ENCODE results near the gene KIF6.

The KIF6 gene

DNA sequence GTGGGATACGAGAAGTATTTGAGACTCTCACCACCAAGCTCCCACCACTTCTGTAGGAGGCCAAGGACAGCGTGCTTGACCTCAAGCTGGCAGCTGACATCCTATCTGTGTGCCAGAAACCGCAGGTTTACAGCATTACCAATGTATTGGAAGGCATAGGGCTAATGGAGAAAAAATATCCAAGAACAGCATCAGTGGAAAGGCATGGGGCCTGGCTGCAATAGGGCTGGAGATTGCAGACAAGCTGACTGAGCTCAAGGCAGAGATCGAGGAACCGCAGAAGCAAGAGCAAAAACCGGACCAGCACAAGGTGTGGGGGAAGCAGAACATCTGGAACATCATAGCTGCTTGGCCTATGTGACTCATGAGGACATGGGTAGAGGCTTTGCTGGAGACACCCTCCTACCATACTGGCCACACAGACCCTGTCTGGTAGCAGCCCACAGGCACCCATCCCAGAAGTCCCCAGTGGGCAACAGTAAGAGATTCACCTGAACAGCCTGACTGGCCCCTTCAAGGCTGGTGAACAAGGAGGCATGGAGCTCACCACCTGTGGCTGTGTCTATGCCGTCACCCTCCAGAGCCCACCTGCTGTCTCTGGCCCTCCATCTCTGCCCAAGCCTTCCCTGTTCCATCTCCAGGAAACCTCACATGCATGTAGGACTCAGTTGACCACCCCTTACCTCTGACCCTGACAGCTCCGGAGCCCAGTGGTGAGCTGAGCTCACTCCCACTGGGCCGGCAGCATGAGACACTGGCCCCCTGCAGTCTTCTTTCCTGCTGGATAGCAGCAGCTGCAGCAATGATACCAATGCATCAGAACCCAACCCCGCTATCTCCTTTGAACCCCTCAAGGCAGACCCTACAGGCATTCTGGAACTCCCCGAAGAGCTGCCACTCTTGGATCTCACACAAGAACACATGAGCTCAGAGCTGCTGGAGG, 171.1 kb downstream of the KIF6 start:
- H3K27ac ChIP-seq (ENCODE audit: low read depth, low read length) = no peak overlapping the region
- no peak overlapping the region for H2AFZ ChIP-seq (ENCODE audit: low read length, unreplicated experiment)
- no peak overlapping the region for H3K4me3 ChIP-seq (ENCODE audit: low read depth, low read length)
- H3K36me3 ChIP-seq (ENCODE audit: insufficient read depth, low read length) = no peaks in the 10 kb centered on the region
- no peaks in the 10 kb centered on the region for H3K4me1 ChIP-seq (ENCODE audit: control insufficient read depth, insufficient read depth, low read length, unreplicated experiment)
- no peaks in the 10 kb centered on the region for H3K79me2 ChIP-seq (ENCODE audit: control insufficient read depth, insufficient read depth, low read length, unreplicated experiment)
- H3K27me3 ChIP-seq (ENCODE audit: insufficient read depth, low read length) = peaks cover 6% of the 10 kb centered on the region; the same call in 1 of the 2 replicates

GRCh38 chr6:39553029-39553428, 172.2 kb downstream of the KIF6 start:
- Histone ChIP-seq H3K36me3 (ENCODE audit: insufficient read depth, low read length) (no peaks in the 10 kb centered on the region), H2AFZ (ENCODE audit: low read length, unreplicated experiment) (no peak overlapping the region), H3K4me1 (ENCODE audit: control insufficient read depth, insufficient read depth, low read length, unreplicated experiment) (no peaks in the 10 kb centered on the region), H3K27ac (ENCODE audit: low read depth, low read length) (no peak overlapping the region), H3K4me3 (ENCODE audit: low read depth, low read length) (no peak overlapping the region), H3K27me3 (ENCODE audit: insufficient read depth, low read length) (peaks cover 13% of the 10 kb centered on the region; the same call in 1 of the 2 replicates), H3K79me2 (ENCODE audit: control insufficient read depth, insufficient read depth, low read length, unreplicated experiment) (no peaks in the 10 kb centered on the region)

DNA sequence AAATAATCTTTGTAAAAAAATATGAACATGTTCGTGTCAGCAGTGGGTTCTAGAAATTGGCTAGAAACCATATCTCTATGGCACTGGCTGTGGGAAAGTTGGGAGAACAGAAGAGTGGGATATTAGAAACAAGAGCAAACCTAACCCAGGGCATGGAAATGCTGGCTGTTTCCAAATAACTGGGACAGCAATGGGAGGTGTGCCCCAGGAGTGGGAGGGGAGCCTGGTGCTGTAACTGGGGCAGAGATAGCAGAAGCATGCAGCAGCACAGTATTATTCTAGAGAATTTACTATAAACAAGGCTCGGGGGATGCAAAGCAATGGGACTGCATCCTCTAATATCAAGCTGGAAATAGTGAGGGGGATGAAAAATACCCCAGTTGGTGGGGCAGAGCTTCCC, 175.0 kb downstream of the KIF6 start:
- Histone ChIP-seq H3K4me3 (ENCODE audit: low read depth, low read length) (no peak overlapping the region), H2AFZ (ENCODE audit: low read length, unreplicated experiment) (no peak overlapping the region), H3K27me3 (ENCODE audit: insufficient read depth, low read length) (peaks cover 16% of the 10 kb centered on the region; the same call in 1 of the 2 replicates), H3K27ac (ENCODE audit: low read depth, low read length) (no peak overlapping the region), H3K79me2 (ENCODE audit: control insufficient read depth, insufficient read depth, low read length, unreplicated experiment) (no peaks in the 10 kb centered on the region), H3K4me1 (ENCODE audit: control insufficient read depth, insufficient read depth, low read length, unreplicated experiment) (no peaks in the 10 kb centered on the region), H3K36me3 (ENCODE audit: insufficient read depth, low read length) (no peaks in the 10 kb centered on the region)

DNA sequence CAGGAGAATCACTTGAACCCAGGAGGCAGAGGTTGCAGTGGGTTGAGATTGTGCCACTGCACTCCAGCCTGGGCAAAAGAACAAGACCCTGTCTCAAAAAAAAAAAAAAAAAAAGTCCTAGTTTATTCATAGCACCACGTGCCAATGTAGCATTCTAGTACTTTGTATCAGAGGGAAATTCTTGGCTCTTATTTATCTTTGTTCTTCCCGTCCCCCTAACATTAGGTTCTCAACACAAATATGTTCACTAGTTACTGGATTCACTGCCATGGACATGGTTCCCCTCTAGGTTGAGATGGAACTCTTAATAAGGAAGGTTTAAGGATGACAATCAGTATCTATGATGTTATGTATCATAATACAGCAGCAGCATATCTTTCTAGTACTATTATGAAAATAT, 178.5 kb downstream of the KIF6 start:
- no peak overlapping the region for H2AFZ ChIP-seq (ENCODE audit: low read length, unreplicated experiment)
- peaks cover 16% of the 10 kb centered on the region; the same call in 1 of the 2 replicates for H3K27me3 ChIP-seq (ENCODE audit: insufficient read depth, low read length)
- no peak overlapping the region for H3K4me3 ChIP-seq (ENCODE audit: low read depth, low read length)
- H3K27ac ChIP-seq (ENCODE audit: low read depth, low read length) = no peak overlapping the region
- H3K4me1 ChIP-seq (ENCODE audit: control insufficient read depth, insufficient read depth, low read length, unreplicated experiment) = no peaks in the 10 kb centered on the region
- no peaks in the 10 kb centered on the region for H3K79me2 ChIP-seq (ENCODE audit: control insufficient read depth, insufficient read depth, low read length, unreplicated experiment)
- H3K36me3 ChIP-seq (ENCODE audit: insufficient read depth, low read length) = no peaks in the 10 kb centered on the region

DNA sequence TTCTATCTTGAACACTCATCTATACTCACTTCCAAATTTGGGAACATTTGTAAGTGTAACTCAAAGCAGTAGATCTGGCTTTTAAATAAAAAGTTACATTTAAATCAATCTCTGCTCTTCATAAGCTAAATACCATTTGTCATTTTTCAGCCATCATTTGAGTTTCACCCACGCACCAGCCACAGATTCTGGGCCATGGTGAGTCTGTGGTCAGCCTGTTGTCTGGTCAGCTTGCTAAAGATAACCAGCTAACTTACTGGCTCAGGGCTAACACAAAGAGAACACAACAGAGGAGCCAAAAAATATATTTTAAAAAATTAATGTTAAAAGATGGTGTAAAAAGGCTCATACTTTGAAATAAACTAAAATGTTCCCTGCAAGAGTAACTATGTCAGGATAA, 181.3 kb downstream of the KIF6 start:
- Histone ChIP-seq H3K27me3 (ENCODE audit: insufficient read depth, low read length) (peaks cover 9% of the 10 kb centered on the region; the same call in 1 of the 2 replicates), H2AFZ (ENCODE audit: low read length, unreplicated experiment) (no peak overlapping the region), H3K36me3 (ENCODE audit: insufficient read depth, low read length) (no peaks in the 10 kb centered on the region), H3K4me3 (ENCODE audit: low read depth, low read length) (no peak overlapping the region), H3K27ac (ENCODE audit: low read depth, low read length) (no peak overlapping the region), H3K79me2 (ENCODE audit: control insufficient read depth, insufficient read depth, low read length, unreplicated experiment) (no peaks in the 10 kb centered on the region), H3K4me1 (ENCODE audit: control insufficient read depth, insufficient read depth, low read length, unreplicated experiment) (no peaks in the 10 kb centered on the region)

- H2AFZ ChIP-seq (ENCODE audit: low read length, unreplicated experiment) = no peak overlapping the region
- H3K27ac ChIP-seq (ENCODE audit: low read depth, low read length) = no peak overlapping the region
- no peaks in the 10 kb centered on the region for H3K79me2 ChIP-seq (ENCODE audit: control insufficient read depth, insufficient read depth, low read length, unreplicated experiment)
- no peak overlapping the region for H3K4me3 ChIP-seq (ENCODE audit: low read depth, low read length)
- no peaks in the 10 kb centered on the region for H3K4me1 ChIP-seq (ENCODE audit: control insufficient read depth, insufficient read depth, low read length, unreplicated experiment)
- H3K36me3 ChIP-seq (ENCODE audit: insufficient read depth, low read length) = no peaks in the 10 kb centered on the region
- peaks cover 4% of the 10 kb centered on the region; the same call in 1 of the 2 replicates for H3K27me3 ChIP-seq (ENCODE audit: insufficient read depth, low read length)
Observed at GRCh38 chr6:39543095-39543494, 182.1 kb downstream of the KIF6 start.

- Histone ChIP-seq H3K27ac (ENCODE audit: low read depth, low read length) (no peak overlapping the region), H2AFZ (ENCODE audit: low read length, unreplicated experiment) (no peak overlapping the region), H3K79me2 (ENCODE audit: control insufficient read depth, insufficient read depth, low read length, unreplicated experiment) (no peaks in the 10 kb centered on the region), H3K36me3 (ENCODE audit: insufficient read depth, low read length) (no peaks in the 10 kb centered on the region), H3K4me1 (ENCODE audit: control insufficient read depth, insufficient read depth, low read length, unreplicated experiment) (no peaks in the 10 kb centered on the region), H3K4me3 (ENCODE audit: low read depth, low read length) (no peak overlapping the region), H3K27me3 (ENCODE audit: insufficient read depth, low read length) (no peaks in the 10 kb centered on the region)
Observed at GRCh38 chr6:39540454-39540853, 184.8 kb downstream of the KIF6 start.

- Histone ChIP-seq H3K4me1 (ENCODE audit: control insufficient read depth, insufficient read depth, low read length, unreplicated experiment) (peaks cover 3% of the 10 kb centered on the region), H3K27me3 (ENCODE audit: insufficient read depth, low read length) (no peaks in the 10 kb centered on the region), H3K4me3 (ENCODE audit: low read depth, low read length) (peak overlapping the region; percentile 51), H3K79me2 (ENCODE audit: control insufficient read depth, insufficient read depth, low read length, unreplicated experiment) (no peaks in the 10 kb centered on the region), H2AFZ (ENCODE audit: low read length, unreplicated experiment) (peak overlapping the region; percentile 20), H3K36me3 (ENCODE audit: insufficient read depth, low read length) (no peaks in the 10 kb centered on the region), H3K27ac (ENCODE audit: low read depth, low read length) (no peak overlapping the region)
Observed at GRCh38 chr6:39530201-39530759, 194.9 kb downstream of the KIF6 start.

DNA sequence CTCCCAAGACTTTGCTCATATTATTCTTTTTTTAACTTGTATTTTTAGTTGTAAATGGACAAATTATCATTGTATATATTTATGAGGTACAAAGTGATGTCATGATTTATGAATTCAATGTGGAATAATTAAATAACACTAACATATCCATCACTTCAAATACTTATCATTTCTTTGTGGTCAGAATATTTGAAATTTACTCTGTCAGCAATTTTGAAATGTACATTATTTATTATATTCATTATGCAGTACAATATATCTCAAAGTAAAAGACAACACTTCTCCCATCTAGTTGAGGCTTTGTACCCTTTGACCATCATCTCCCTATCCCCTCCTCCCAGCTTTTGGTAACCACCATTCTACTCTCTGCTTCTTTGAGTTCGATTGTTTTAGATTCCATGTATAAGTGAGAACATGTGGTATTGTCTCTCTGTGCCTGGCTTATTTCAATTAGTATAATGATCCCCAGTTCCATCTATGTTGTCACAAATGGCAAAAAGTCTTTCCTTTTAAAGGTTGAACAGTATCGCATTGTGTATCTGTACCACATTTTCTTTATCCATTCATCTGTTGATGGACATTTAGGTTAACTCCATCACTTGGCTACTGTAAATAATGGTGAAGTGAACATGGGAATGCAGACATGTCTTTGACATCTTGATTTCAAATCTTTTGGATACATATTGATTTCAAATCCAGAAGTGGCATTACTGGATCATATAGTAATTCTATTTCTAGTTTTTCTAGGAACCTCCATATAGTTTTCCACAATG, 197.2 kb downstream of the KIF6 start:
- no peak overlapping the region for H3K27ac ChIP-seq (ENCODE audit: low read depth, low read length)
- H3K4me1 ChIP-seq (ENCODE audit: control insufficient read depth, insufficient read depth, low read length, unreplicated experiment) = peaks cover 3% of the 10 kb centered on the region
- no peak overlapping the region for H3K4me3 ChIP-seq (ENCODE audit: low read depth, low read length)
- H2AFZ ChIP-seq (ENCODE audit: low read length, unreplicated experiment) = no peak overlapping the region
- no peaks in the 10 kb centered on the region for H3K79me2 ChIP-seq (ENCODE audit: control insufficient read depth, insufficient read depth, low read length, unreplicated experiment)
- no peaks in the 10 kb centered on the region for H3K36me3 ChIP-seq (ENCODE audit: insufficient read depth, low read length)
- H3K27me3 ChIP-seq (ENCODE audit: insufficient read depth, low read length) = no peaks in the 10 kb centered on the region

GRCh38 chr6:39524007-39524406, 201.2 kb downstream of the KIF6 start:
- Histone ChIP-seq H3K27me3 (ENCODE audit: insufficient read depth, low read length) (no peaks in the 10 kb centered on the region), H3K4me3 (ENCODE audit: low read depth, low read length) (no peak overlapping the region), H3K36me3 (ENCODE audit: insufficient read depth, low read length) (no peaks in the 10 kb centered on the region), H3K79me2 (ENCODE audit: control insufficient read depth, insufficient read depth, low read length, unreplicated experiment) (no peaks in the 10 kb centered on the region), H3K27ac (ENCODE audit: low read depth, low read length) (no peak overlapping the region), H2AFZ (ENCODE audit: low read length, unreplicated experiment) (no peak overlapping the region), H3K4me1 (ENCODE audit: control insufficient read depth, insufficient read depth, low read length, unreplicated experiment) (no peaks in the 10 kb centered on the region)
